ENCODE data around the gene SIGLEC10.

DNA sequence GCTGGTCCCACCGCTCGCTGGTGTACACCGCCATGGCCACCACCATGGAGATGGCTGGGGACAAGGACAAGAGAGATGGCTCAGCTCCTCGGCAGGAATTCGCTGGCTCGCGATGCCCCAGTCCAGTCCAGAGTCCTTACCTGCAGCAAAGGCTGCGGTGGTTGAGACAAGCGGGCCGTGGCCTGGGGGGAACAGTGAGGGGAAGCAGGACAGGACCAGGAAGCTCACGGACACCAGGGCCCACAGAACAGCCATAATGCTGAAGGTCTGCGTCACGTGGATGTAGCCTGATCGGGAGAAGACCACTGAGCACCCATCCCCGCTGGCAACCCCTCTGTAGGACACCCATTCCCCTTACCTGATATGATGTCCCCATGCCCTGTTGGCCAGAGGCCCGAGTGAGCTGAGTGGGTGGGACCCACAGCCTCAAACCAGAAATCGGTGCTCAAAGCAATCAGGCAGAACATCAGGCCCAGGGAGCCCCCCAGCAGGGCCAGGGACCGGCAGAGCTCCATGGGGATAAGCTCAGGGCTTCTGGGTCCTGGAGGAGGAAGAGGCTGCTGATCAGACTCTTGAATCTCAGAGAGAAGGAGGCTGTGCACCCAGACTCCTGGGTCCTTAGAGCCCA is 45.3 kb downstream of the SIGLEC10 start:
- TF ChIP-seq, protein P1, sequence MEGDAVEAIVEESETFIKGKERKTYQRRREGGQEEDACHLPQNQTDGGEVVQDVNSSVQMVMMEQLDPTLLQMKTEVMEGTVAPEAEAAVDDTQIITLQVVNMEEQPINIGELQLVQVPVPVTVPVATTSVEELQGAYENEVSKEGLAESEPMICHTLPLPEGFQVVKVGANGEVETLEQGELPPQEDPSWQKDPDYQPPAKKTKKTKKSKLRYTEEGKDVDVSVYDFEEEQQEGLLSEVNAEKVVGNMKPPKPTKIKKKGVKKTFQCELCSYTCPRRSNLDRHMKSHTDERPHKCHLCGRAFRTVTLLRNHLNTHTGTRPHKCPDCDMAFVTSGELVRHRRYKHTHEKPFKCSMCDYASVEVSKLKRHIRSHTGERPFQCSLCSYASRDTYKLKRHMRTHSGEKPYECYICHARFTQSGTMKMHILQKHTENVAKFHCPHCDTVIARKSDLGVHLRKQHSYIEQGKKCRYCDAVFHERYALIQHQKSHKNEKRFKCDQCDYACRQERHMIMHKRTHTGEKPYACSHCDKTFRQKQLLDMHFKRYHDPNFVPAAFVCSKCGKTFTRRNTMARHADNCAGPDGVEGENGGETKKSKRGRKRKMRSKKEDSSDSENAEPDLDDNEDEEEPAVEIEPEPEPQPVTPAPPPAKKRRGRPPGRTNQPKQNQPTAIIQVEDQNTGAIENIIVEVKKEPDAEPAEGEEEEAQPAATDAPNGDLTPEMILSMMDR (optimal IDR thresholded peaks at IDR 0.05 in 1 of 3, IDR thresholded peaks at IDR 0.05 in 1 of 3, conservative IDR thresholded peaks at IDR 0.05 in 1 of 3; ENCODE audit: extremely low read depth in 1 of 3, insufficient read depth in 2 of 3, low read length in 3 of 3) = no peak
- TF ChIP-seq EZH2 (IDR thresholded peaks at IDR 0.05; ENCODE audit: low read length) = no peak
